ENCODE results near the gene ISLR2.

ISLR2 gene

GRCh38 chr15:74179101-74179841, 48.9 kb downstream of the ISLR2 start:
- no peak for DNase-seq

DNA sequence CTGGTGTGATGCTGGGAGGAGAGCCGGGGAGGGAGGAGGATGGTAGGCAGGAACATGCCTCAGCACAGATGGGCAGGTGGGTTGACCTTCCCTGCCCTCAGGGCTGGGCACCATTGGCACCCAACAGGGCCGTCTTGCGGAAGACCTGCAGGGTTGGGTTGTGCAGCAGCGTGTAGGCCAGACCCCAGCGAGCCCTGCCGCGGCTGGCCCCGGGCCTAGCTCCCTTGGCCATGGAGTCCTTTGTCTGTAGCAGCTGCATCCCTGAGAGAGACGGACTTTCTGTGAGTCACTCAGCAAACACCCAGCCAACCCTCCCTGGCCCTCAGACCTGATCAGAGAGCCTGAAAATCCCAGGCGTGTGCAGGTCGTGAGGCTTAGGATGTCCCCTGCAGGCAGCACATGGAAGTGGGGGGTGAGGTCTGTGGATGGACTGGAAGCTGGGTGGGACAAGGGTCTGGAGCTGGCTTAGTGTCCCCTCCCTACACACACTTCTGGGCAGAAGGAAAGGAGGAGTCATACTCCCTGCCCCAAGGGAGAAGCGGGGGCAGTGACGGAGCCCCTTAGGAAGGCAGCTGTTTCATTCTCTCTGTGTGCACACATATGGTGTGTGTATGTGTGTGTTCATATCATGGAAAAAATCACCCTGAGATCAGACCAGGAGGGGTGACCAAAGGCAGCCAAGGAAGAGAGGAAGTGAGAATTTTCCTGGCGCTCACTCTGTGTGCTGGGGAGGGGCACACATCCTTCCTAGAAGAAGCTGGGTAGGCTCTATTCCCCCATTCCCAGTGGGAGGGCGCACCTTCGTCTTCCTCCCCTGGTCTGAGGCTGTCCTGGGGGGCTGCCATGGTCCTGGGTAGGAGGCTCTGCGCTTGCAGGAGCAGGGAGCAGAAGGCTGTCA, 49.8 kb downstream of the ISLR2 start:
- DNase-seq, result no peak

GRCh38 chr15:74180881-74181602, 50.7 kb downstream of the ISLR2 start:
- no peak for DNase-seq

DNA sequence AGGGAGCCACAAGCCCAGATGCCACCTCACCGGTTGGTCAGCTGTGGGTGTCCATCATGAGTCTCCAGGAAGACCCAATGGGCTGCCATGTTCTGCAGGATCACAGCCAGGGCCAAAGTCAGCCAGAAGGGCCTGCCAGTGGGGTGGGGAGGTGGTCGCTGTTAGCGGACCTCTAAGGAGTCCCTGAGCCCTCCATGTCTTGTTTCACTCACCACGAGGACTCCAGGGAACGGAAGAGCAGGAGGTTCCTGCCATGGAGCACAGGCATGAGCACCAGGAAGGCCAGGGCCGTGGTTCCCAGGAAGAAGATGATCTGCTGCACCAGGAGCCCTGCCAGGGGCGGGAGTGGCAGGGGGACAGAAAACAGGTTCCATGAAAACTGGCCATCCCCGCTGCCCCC, 51.7 kb downstream of the ISLR2 start:
- DNase-seq, result no peak

GRCh38 chr15:74184582-74185091, 54.3 kb downstream of the ISLR2 start:
- no peak for DNase-seq

DNA sequence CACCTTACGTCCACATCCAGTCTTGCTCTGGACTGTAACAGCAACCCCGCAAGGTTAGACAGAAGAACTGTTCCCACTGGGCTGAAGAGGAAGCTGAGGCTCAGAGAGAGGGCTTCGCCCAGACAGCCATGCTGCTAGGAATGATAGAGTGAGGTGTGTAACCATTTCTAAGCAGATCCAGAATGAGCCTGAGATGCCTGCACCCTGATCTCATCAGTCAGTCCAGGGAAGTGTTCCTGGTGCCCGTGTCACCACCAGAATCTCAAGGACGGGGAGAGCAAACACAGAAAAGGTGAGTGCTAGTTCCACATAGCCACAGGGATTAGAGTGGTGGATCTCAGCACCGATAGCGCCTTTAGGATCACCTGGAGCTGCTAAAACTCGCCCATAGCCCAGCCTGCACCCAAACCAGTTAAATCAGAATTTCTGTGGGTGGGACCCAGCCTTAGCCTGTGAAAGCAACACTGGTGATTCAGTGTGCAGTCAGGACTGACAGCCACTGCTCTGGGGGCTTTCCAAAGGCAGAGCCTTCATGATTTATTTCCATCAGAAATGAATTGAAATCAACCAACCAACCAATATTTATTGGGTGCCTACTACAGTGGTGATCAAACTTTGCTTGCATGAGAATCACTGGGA, 55.4 kb downstream of the ISLR2 start:
- DNase-seq, result no peak

All from CD4-positive, alpha-beta T cell treated with Interferon alpha-2 for 1 hour (primary cell).